Right atrium auricular region (tissue), 2 donors: ENCODE data around the gene SLC35A4. TPM values are rescaled to one million over a fixed set of nuclear protein-coding genes. Genes with fewer than 3 reads are reported as not detected.

Experiments
- DNase-seq: peaks from one replicate; pipeline ENCODE4 v3.0.0-alpha.2; 2019; ENCODE audit warnings: low spot score
- H3K27ac ChIP-seq, 2 donors: fragments of 200-600 bp; sonication (generic); 1 replicate in 1 of 2; 2 replicates in 1 of 2; pipeline ENCODE4 v1.5.1; 2016 to 2019
- H3K27me3 ChIP-seq, 2 donors: fragments of 200-600 bp; sonication (generic); one replicate each; pipeline versions ENCODE4 v1.5.1 to v1.6.0; 2017 to 2019
- H3K36me3 ChIP-seq: fragments of 200-600 bp; sonication (generic); one replicate; pipeline ENCODE4 v1.5.1; 2016
- H3K4me1 ChIP-seq, 2 donors: fragments of 200-600 bp; sonication (generic); one replicate each; pipeline versions ENCODE4 v1.5.1 to v1.6.0; 2017 to 2019
- H3K4me3 ChIP-seq, 2 donors: fragments of 200-600 bp; sonication (generic); 1 replicate in 1 of 2; 2 replicates in 1 of 2; pipeline ENCODE4 v1.5.1; 2017 to 2019; ENCODE audit warnings: mild to moderate bottlenecking in 1 of 2, moderate library complexity in 1 of 2
- H3K9me3 ChIP-seq, 2 donors: fragments of 200-600 bp; sonication (generic); one replicate each; pipeline ENCODE4 v1.5.1; 2019
- CTCF ChIP-seq, 2 donors: fragments of 200-600 bp; sonication (generic); IDR thresholded peaks; one replicate each; pipeline ENCODE4 v1.5.1; 2019; ENCODE audit warnings: antibody characterized with exemption in 2 of 2
- total RNA-seq, 2 donors: library from RNA; depleted of rRNA; stranded (reverse); fragments of >200 nt; gene quantifications; one replicate each; pipeline ENCODE4 v1.1.0, GENCODE V29; 2016

SLC35A4 gene
- total RNA-seq = 10 to 100 TPM; 47.4 to 63.9 TPM

- Histone ChIP-seq H3K27me3 (no peaks in the 10 kb centered on the region), H3K36me3 (peaks cover 20% of the 10 kb centered on the region), H3K4me1 (peaks cover 0 to 56% of the 10 kb centered on the region in 2 donors), H3K9me3 (no peaks in the 10 kb centered on the region), H3K4me3 (peak within 1 kb of the TSS; percentile 71 to 77), H3K27ac (peak within 1 kb of the TSS; percentile 85 to 97)
- DNase-seq = peak; percentile 99
- no peak for TF ChIP-seq CTCF (IDR thresholded peaks at IDR 0.05)
These were observed at the start of gene SLC35A4, which contains the start of gene APBB3 for GRCh38 chr5:140564196-140565023. SLC35A4 (plus strand) TSS chr5:140564828; CDS start chr5:140567170, 2,342 bp downstream. APBB3 (minus strand) TSS chr5:140564598; CDS start chr5:140564245, 353 bp downstream.

GRCh38 chr5:140524003-140524402 is 40.6 kb upstream of the SLC35A4 start:
- no peak for DNase-seq
- Histone ChIP-seq H3K36me3 (peaks cover 50% of the 10 kb centered on the region), H3K4me1 (no peaks in the 10 kb centered on the region), H3K27me3 (no peaks in the 10 kb centered on the region), H3K27ac (no peak overlapping the region), H3K4me3 (no peak overlapping the region), H3K9me3 (no peaks in the 10 kb centered on the region)
- TF ChIP-seq CTCF (IDR thresholded peaks at IDR 0.05) = no peak

GRCh38 chr5:140540227-140540626 is 24.4 kb upstream of the SLC35A4 start:
- no peak for DNase-seq
- Histone ChIP-seq H3K4me1 (no peaks in the 10 kb centered on the region), H3K27ac (no peak overlapping the region), H3K4me3 (no peak overlapping the region), H3K36me3 (peaks cover 78% of the 10 kb centered on the region), H3K27me3 (no peaks in the 10 kb centered on the region), H3K9me3 (no peaks in the 10 kb centered on the region)
- no peak for TF ChIP-seq CTCF (IDR thresholded peaks at IDR 0.05)

- no peak for TF ChIP-seq CTCF (IDR thresholded peaks at IDR 0.05)
- Histone ChIP-seq H3K4me1 (peaks cover 0 to 15% of the 10 kb centered on the region in 2 donors), H3K9me3 (no peaks in the 10 kb centered on the region), H3K36me3 (peaks cover 64% of the 10 kb centered on the region), H3K27me3 (no peaks in the 10 kb centered on the region), H3K27ac (no peak overlapping the region), H3K4me3 (no peak overlapping the region)
- no peak for DNase-seq
These were observed 21.7 kb upstream of the SLC35A4 start for GRCh38 chr5:140542972-140543371.

GRCh38 chr5:140544986-140545385 is 19.6 kb upstream of the SLC35A4 start:
- Histone ChIP-seq H3K4me1 (peaks cover 0 to 35% of the 10 kb centered on the region in 2 donors), H3K36me3 (peaks cover 54% of the 10 kb centered on the region), H3K4me3 (no peak overlapping the region)

More at GRCh38 chr5:140544986-140545385, 19.6 kb upstream of the SLC35A4 start:
- no peaks in the 10 kb centered on the region for H3K9me3 ChIP-seq
- no peaks in the 10 kb centered on the region for H3K27me3 ChIP-seq
- TF ChIP-seq CTCF (IDR thresholded peaks at IDR 0.05) = no peak
- no peak for DNase-seq
- no peak overlapping the region for H3K27ac ChIP-seq
